HepG2 (cell line): ENCODE measurements around the gene CISD1. TPM values are rescaled to one million over a fixed set of nuclear protein-coding genes. Genes with fewer than 3 reads are reported as not detected.
A peak's percentile ranks its signal among the peaks of the same experiment; 100 is the strongest.

Experiments
- ATAC-seq: fragments of 200-7000 bp; cut with Tn5 transposase; 3 replicates; pipeline ENCODE4 v1.9.1; 2020; ENCODE audit warnings: mild to moderate bottlenecking, moderate library complexity
- BruUV-seq: library from RNA; stranded (reverse); fragments of 400-500 nt; replicated peaks from 2 replicates; lab custom pipeline; 2021; lab: Mats Ljungman, UMichigan
- CTCF ChIA-PET: fragments of 300-600 bp; formaldehyde crosslinking; extraction: SDS; loops from one replicate; lab custom pipeline; 2021; ENCODE audit warnings: low total read pairs, inconsistent platforms, low intra/inter-chr PET ratio; lab: Yijun Ruan, JAX
- POLR2A ChIA-PET: fragments of 350-600 bp; sonication (Branson Sonifier 250); formaldehyde crosslinking; loops from one replicate; lab custom pipeline; 2020; ENCODE audit warnings: antibody characterized with exemption, inconsistent platforms; lab: Yijun Ruan, JAX
- DNase-seq: peaks from one replicate; pipeline ENCODE4 v3.0.0-alpha.2; 2015; ENCODE audit warnings: low spot score
- FAIRE-seq: peaks from 3 replicates; lab custom pipeline; 2011; peaks lifted over from hg19 to GRCh38; lab: Jason Lieb, UNC
- H2AFZ ChIP-seq: one replicate; pipeline ENCODE4 v1.6.1; 2011; ENCODE audit warnings: low read length, inconsistent platforms
- H3K27ac ChIP-seq: fragments of 300-600 bp; 3 replicates; pipeline ENCODE4 v1.8.0; 2011; ENCODE audit warnings: mixed run types, mild to moderate bottlenecking, mixed read lengths, low read length, inconsistent platforms; ENCODE audit not compliant: insufficient read depth; ENCODE audit errors: extremely low read length
- H3K27me3 ChIP-seq, 2 experiments: fragments of 200-600 bp in 1 of 2; 2 replicates in 1 of 2; 3 replicates in 1 of 2; pipeline versions ENCODE4 v1.6.0 to v1.8.0; 2011; ENCODE audit warnings: low read length in 2 of 2, mild to moderate bottlenecking in 2 of 2, moderate library complexity in 2 of 2, inconsistent platforms in 1 of 2; ENCODE audit not compliant: insufficient read depth in 2 of 2, control insufficient read depth in 1 of 2
- H3K36me3 ChIP-seq, 2 experiments: fragments of 200-600 bp in 1 of 2; replicated peaks in 1 of 2; 2 replicates in 1 of 2; 3 replicates in 1 of 2; pipeline versions ENCODE4 v1.5.1 to v1.8.0; 2011; ENCODE audit warnings: low read length in 2 of 2, inconsistent platforms in 1 of 2; ENCODE audit not compliant: insufficient read depth in 2 of 2, control insufficient read depth in 1 of 2
- H3K4me1 ChIP-seq: 2 replicates; pipeline ENCODE4 v1.5.1; 2012; ENCODE audit warnings: low read length, inconsistent platforms; ENCODE audit not compliant: insufficient read depth
- H3K4me2 ChIP-seq: 2 replicates; pipeline ENCODE4 v1.6.0; 2011; ENCODE audit warnings: low read depth, low read length, inconsistent platforms
- H3K4me3 ChIP-seq, 3 experiments: fragments of 200-600 bp in 1 of 3; sonication (generic), shearing (Covaris generic) in 1 of 3; replicated peaks in 1 of 3; 2 replicates each; pipeline ENCODE4 v1.5.1; 2011 to 2016; ENCODE audit warnings: low read length in 3 of 3, inconsistent platforms in 2 of 3, low read depth in 2 of 3, mild to moderate bottlenecking in 2 of 3, control low read depth in 1 of 3, mixed read lengths in 1 of 3; ENCODE audit not compliant: insufficient read depth in 1 of 3
- H3K79me2 ChIP-seq: one replicate; pipeline ENCODE4 v1.6.1; 2011; ENCODE audit warnings: low read length, inconsistent platforms; ENCODE audit not compliant: insufficient read depth
- H3K9ac ChIP-seq: 2 replicates; pipeline ENCODE4 v1.6.0; 2011; ENCODE audit warnings: mild to moderate bottlenecking, low read depth, low read length, inconsistent platforms; ENCODE audit not compliant: insufficient read depth
- H3K9me3 ChIP-seq: 2 replicates; pipeline ENCODE4 v1.5.1; 2012; ENCODE audit warnings: mild to moderate bottlenecking, low read length
- H4K20me1 ChIP-seq: 2 replicates; pipeline ENCODE4 v1.6.0; 2011; ENCODE audit warnings: inconsistent platforms, mild to moderate bottlenecking, low read length, moderate library complexity; ENCODE audit not compliant: insufficient read depth
- CTCF ChIP-seq: sonication (generic); formaldehyde crosslinking; IDR thresholded peaks from 2 replicates; pipeline ENCODE4 v1.5.0; 2020; ENCODE audit warnings: mild to moderate bottlenecking, missing genetic modification reagents, moderate library complexity
- HBP1 ChIP-seq: IDR thresholded peaks from 2 replicates; pipeline ENCODE4 v1.6.1; 2016; ENCODE audit warnings: low read depth, control low read depth
- HNRNPH1 ChIP-seq: fragments of 200-400 bp; formaldehyde crosslinking; optimal IDR thresholded peaks from 2 replicates; pipeline ENCODE3; 2017; ENCODE audit warnings: mild to moderate bottlenecking, low read depth, low read length
- PITX1 ChIP-seq: sonication (generic); formaldehyde crosslinking; IDR thresholded peaks from 2 replicates; pipeline ENCODE4 v1.5.1; 2020; ENCODE audit warnings: mild to moderate bottlenecking, missing genetic modification reagents
- REXO4 ChIP-seq: sonication (generic); formaldehyde crosslinking; IDR thresholded peaks from 2 replicates; pipeline ENCODE4 v1.8.0; 2022; ENCODE audit warnings: missing genetic modification reagents, mild to moderate bottlenecking, borderline replicate concordance
- STAG1 ChIP-seq: sonication (generic); formaldehyde crosslinking; IDR thresholded peaks from 2 replicates; pipeline ENCODE4 v1.4.0; 2020; ENCODE audit warnings: missing genetic modification reagents
- WGBS: methylation state at CpG from one replicate; pipeline ENCODE4 v1.1.6; 2017; ENCODE audit warnings: low lambda C conversion rate; 5-methylcytosine and 5-hydroxymethylcytosine counted together
- in situ Hi-C: cut with HindIII; loops from 2 replicates; pipeline ENCODE4 v1.10.0; 2017; ENCODE audit warnings: low pct_unique_long_range_greater_than_20kb; ENCODE audit not compliant: extremely low pct_ligation_motif_present
- intact Hi-C: fragments of 100-400 bp; cut with micrococcal nuclease; formaldehyde crosslinking; loops from one replicate; pipeline ENCODE4 v1.10.0; 2022; ENCODE audit not compliant: unreplicated experiment
- polyA plus RNA-seq, 8 experiments: library from polyadenylated mRNA; depleted of rRNA in 3 of 8; stranded (reverse) in 7 of 8; unstranded in 1 of 8; fragments of >200 nt; fragmentation: Illumina TruSeq in 4 of 8; extraction: Trizol in 4 of 8; gene quantifications; 2 replicates each; pipeline versions ENCODE4 v1.2.1 to v1.2.3, GENCODE V29; 2011 to 2016; ENCODE audit warnings: low read depth in 4 of 8, missing spikeins in 1 of 8, mixed read lengths in 1 of 8; ENCODE audit not compliant: insufficient read depth in 1 of 8
- total RNA-seq, 5 experiments: library from RNA; depleted of rRNA; stranded (reverse); fragments of >200 nt; fragmentation: Illumina TruSeq; extraction: Trizol; gene quantifications; 2 replicates each; pipeline ENCODE4 v1.2.3, GENCODE V29; 2016; ENCODE audit warnings: low read depth in 1 of 5

Gene CISD1
- total and polyA plus RNA-seq, 2 of the 13 experiments (the other 11 are each of a cell fraction or from before 2014, with no cell fraction given): 63.4 to 78.9 TPM

- peak; percentile 43 for FAIRE-seq
- POLR2A ChIA-PET: no interaction called here
- no peak overlapping the region for H2AFZ ChIP-seq
- H3K4me2 ChIP-seq: no peak overlapping the region
- no TSS peak for BruUV-seq
- H3K9me3 ChIP-seq: no peaks in the 10 kb centered on the region
- in situ Hi-C loops (no loop called here), intact Hi-C loops (no loop called here)
- H3K4me1 ChIP-seq: peaks cover 36% of the 10 kb centered on the region
- peak; percentile 24 for DNase-seq
- peak; percentile 43; the same call in 1 of the 2 replicates for TF ChIP-seq STAG1 (CRISPR knock-in tag)
- TF ChIP-seq HNRNPH1: no peak
- peak; percentile 58 for TF ChIP-seq CTCF (CRISPR knock-in tag)
- ATAC-seq: peak; percentile 77
- H3K27ac ChIP-seq: no peak overlapping the region
- CTCF ChIA-PET: no interaction called here
- H3K27me3 ChIP-seq: no peaks in the 10 kb centered on the region; a peak in 1 of 5 replicates
- H3K79me2 ChIP-seq: no peaks in the 10 kb centered on the region
- 80% methylated on average over 1 of the region's 1 CpG for WGBS
- H3K4me3 ChIP-seq: no peak overlapping the region
- H3K9ac ChIP-seq: no peak overlapping the region
- no peaks in the 10 kb centered on the region for H3K36me3 ChIP-seq
- H4K20me1 ChIP-seq: no peaks in the 10 kb centered on the region
Measured at GRCh38 chr10:58319599-58319998, 50.6 kb downstream of the CISD1 start.

GRCh38 chr10:58320351-58321049 is 51.5 kb downstream of the CISD1 start:
- intact Hi-C loops (no loop called here), in situ Hi-C loops (no loop called here)
- no peaks in the 10 kb centered on the region for H3K27me3 ChIP-seq
- 79% methylated on average over 3 of the region's 4 CpGs for WGBS
- CTCF ChIA-PET: no interaction called here
- FAIRE-seq: no peak
- H2AFZ ChIP-seq: no peak overlapping the region
- no peak; the same call in 2 of the 3 replicates for ATAC-seq
- no peaks in the 10 kb centered on the region for H3K36me3 ChIP-seq
- no TSS peak for BruUV-seq
- 0 out of 2 replicates have a peak overlapping the region, but pooled peaks have one; percentile 12 for H3K4me2 ChIP-seq
- POLR2A ChIA-PET: no interaction called here
- no peak for TF ChIP-seq HBP1 (CRISPR knock-in tag)
- no peak for TF ChIP-seq REXO4 (CRISPR knock-in tag)
- TF ChIP-seq PITX1 (CRISPR knock-in tag): no peak
- TF ChIP-seq, all 625 proteins: peak for 0
- no peaks in the 10 kb centered on the region for H3K9me3 ChIP-seq
- peaks cover 36% of the 10 kb centered on the region for H3K4me1 ChIP-seq
- H3K4me3 ChIP-seq: no peak overlapping the region
- H3K9ac ChIP-seq: no peak overlapping the region
- H4K20me1 ChIP-seq: no peaks in the 10 kb centered on the region
- no peak overlapping the region for H3K27ac ChIP-seq
- no peak for DNase-seq
- H3K79me2 ChIP-seq: no peaks in the 10 kb centered on the region
